PC-9 (cell line): ENCODE measurements around the gene GPC5. TPM values are rescaled to one million over a fixed set of nuclear protein-coding genes. Genes with fewer than 3 reads are reported as not detected.

ENCODE experiments used
- BruUV-seq: library from RNA; stranded (reverse); fragments of 400-500 nt; replicated peaks from 2 replicates; lab custom pipeline; 2021; lab: Mats Ljungman, UMichigan
- CTCF ChIA-PET: fragments of 300-600 bp; sonication (Branson Sonifier 250); formaldehyde crosslinking; loops from one replicate; lab custom pipeline; 2022; ENCODE audit warnings: antibody characterized with exemption; lab: Charles Lee
- POLR2A ChIA-PET: fragments of 300-600 bp; sonication (Branson Sonifier 250); formaldehyde crosslinking; loops from one replicate; lab custom pipeline; 2022; ENCODE audit warnings: antibody characterized with exemption; ENCODE audit not compliant: unreplicated experiment; lab: Charles Lee
- DNase-seq, 2 experiments: peaks; one replicate each; pipeline versions ENCODE4 v3.0.0 to v3.0.0-alpha.2; 2015 to 2022; ENCODE audit warnings: mixed read lengths in 1 of 2
- H2AFZ ChIP-seq: fragments of 200-600 bp; sonication (generic); 2 replicates; pipeline ENCODE4 v1.8.1; 2017; ENCODE audit warnings: antibody characterized with exemption
- H3F3A ChIP-seq: fragments of 200-600 bp; sonication (generic); 2 replicates; pipeline ENCODE4 v1.8.1; 2017; ENCODE audit warnings: antibody characterized with exemption, mild to moderate bottlenecking, low read depth; ENCODE audit not compliant: insufficient read depth
- H3K27ac ChIP-seq: fragments of 200-600 bp; sonication (generic); 2 replicates; pipeline ENCODE4 v1.6.1; 2016; ENCODE audit warnings: mixed run types
- H3K27me3 ChIP-seq: fragments of 200-600 bp; sonication (generic); 2 replicates; pipeline ENCODE4 v1.6.1; 2016; ENCODE audit warnings: low read depth, mixed run types; ENCODE audit not compliant: insufficient read depth
- H3K36me3 ChIP-seq: fragments of 200-600 bp; sonication (generic); 2 replicates; pipeline ENCODE4 v1.6.1; 2016; ENCODE audit warnings: low read depth, mixed run types
- H3K4me1 ChIP-seq: fragments of 200-600 bp; sonication (generic); replicated peaks from 2 replicates; pipeline ENCODE4 v1.6.1; 2016; ENCODE audit warnings: mixed run types; ENCODE audit not compliant: insufficient read depth
- H3K4me2 ChIP-seq: fragments of 200-600 bp; sonication (generic); 2 replicates; pipeline ENCODE4 v1.6.1; 2017; ENCODE audit warnings: mixed run types
- H3K4me3 ChIP-seq: fragments of 200-600 bp; sonication (generic); 2 replicates; pipeline ENCODE4 v1.6.1; 2016; ENCODE audit warnings: mixed run types
- H3K79me2 ChIP-seq: fragments of 200-600 bp; sonication (generic); 2 replicates; pipeline ENCODE4 v1.6.1; 2017; ENCODE audit warnings: low read depth, mixed run types
- H3K9me2 ChIP-seq: fragments of 200-600 bp; sonication (generic); 2 replicates; pipeline ENCODE4 v1.8.1; 2017; ENCODE audit warnings: mild to moderate bottlenecking; ENCODE audit not compliant: insufficient read depth
- H3K9me3 ChIP-seq: fragments of 200-600 bp; sonication (generic); 2 replicates; pipeline ENCODE4 v1.8.1; 2016; ENCODE audit warnings: low read depth; ENCODE audit not compliant: insufficient read depth
- H4K20me1 ChIP-seq: fragments of 200-600 bp; sonication (generic); 2 replicates; pipeline ENCODE4 v1.8.1; 2017; ENCODE audit not compliant: insufficient read depth
- CTCF ChIP-seq: fragments of 200-600 bp; sonication (generic); conservative IDR thresholded peaks from 2 replicates; pipeline ENCODE4 v1.6.1; 2017; ENCODE audit warnings: mixed run types, antibody characterized with exemption, mild to moderate bottlenecking, moderate library complexity
- EZH2 ChIP-seq: fragments of 200-600 bp; sonication (generic); IDR thresholded peaks from 2 replicates; pipeline ENCODE4 v1.8.0; 2017; ENCODE audit warnings: antibody characterized with exemption, low read depth
- intact Hi-C: fragments of 100-400 bp; cut with micrococcal nuclease; formaldehyde crosslinking; loops from one replicate; pipeline ENCODE4 v1.10.0; 2022; ENCODE audit not compliant: unreplicated experiment
- total RNA-seq: library from RNA; stranded (reverse); gene quantifications from 2 replicates; pipeline ENCODE4 v1.2.3, GENCODE V29; 2021

GPC5 gene
- total RNA-seq, 1 experiment from 2014 or later: not detected

- TF ChIP-seq EZH2 (no peak), CTCF (no peak)
- Histone ChIP-seq H3K79me2 (no peaks in the 10 kb centered on the region), H3K9me3 (no peaks in the 10 kb centered on the region), H3K9me2 (no peaks in the 10 kb centered on the region; the same call in 1 of the 2 replicates), H3K4me1 (no peaks in the 10 kb centered on the region), H3K27ac (no peak overlapping the region), H3F3A (no peaks in the 10 kb centered on the region), H2AFZ (no peak overlapping the region), H4K20me1 (no peaks in the 10 kb centered on the region), H3K27me3 (no peaks in the 10 kb centered on the region), H3K4me2 (no peak overlapping the region), H3K4me3 (no peak overlapping the region), H3K36me3 (no peaks in the 10 kb centered on the region)
- ChIA-PET POLR2A (no interaction called here), CTCF (no interaction called here)
- DNase-seq: no peak
- intact Hi-C loops: no loop called here
- BruUV-seq: no TSS peak
Measured at GRCh38 chr13:92436924-92437323, 1038.5 kb downstream of the GPC5 start.

GRCh38 chr13:92444244-92444643 lies 1045.8 kb downstream of the GPC5 start:
- H4K20me1 ChIP-seq: no peaks in the 10 kb centered on the region
- H3K79me2 ChIP-seq: no peaks in the 10 kb centered on the region
- no peak overlapping the region for H3K4me2 ChIP-seq
- BruUV-seq: no TSS peak
- H3K36me3 ChIP-seq: no peaks in the 10 kb centered on the region
- H3F3A ChIP-seq: no peaks in the 10 kb centered on the region
- CTCF ChIA-PET: no interaction called here
- no peak overlapping the region for H2AFZ ChIP-seq
- intact Hi-C loops: no loop called here
- POLR2A ChIA-PET: no interaction called here
- no peaks in the 10 kb centered on the region for H3K9me3 ChIP-seq
- H3K4me3 ChIP-seq: no peak overlapping the region
- H3K4me1 ChIP-seq: no peaks in the 10 kb centered on the region
- no peaks in the 10 kb centered on the region for H3K27me3 ChIP-seq
- DNase-seq: no peak
- no peak for TF ChIP-seq CTCF
- H3K27ac ChIP-seq: no peak overlapping the region
- H3K9me2 ChIP-seq: no peaks in the 10 kb centered on the region

- ChIA-PET POLR2A (no interaction called here), CTCF (no interaction called here)
- H3K36me3 ChIP-seq: no peaks in the 10 kb centered on the region
- H3K4me2 ChIP-seq: no peak overlapping the region
- no peak overlapping the region for H3K27ac ChIP-seq
- H3K9me3 ChIP-seq: no peaks in the 10 kb centered on the region
- H3K79me2 ChIP-seq: no peaks in the 10 kb centered on the region
- H4K20me1 ChIP-seq: no peaks in the 10 kb centered on the region
- no peaks in the 10 kb centered on the region for H3K4me1 ChIP-seq
- no TSS peak for BruUV-seq
- no peak for DNase-seq
- H3K4me3 ChIP-seq: no peak overlapping the region
- no peaks in the 10 kb centered on the region for H3K27me3 ChIP-seq
- no peaks in the 10 kb centered on the region for H3F3A ChIP-seq
- intact Hi-C loops: no loop called here
- TF ChIP-seq EZH2: no peak
- no peak for TF ChIP-seq CTCF
- no peak overlapping the region for H2AFZ ChIP-seq
- H3K9me2 ChIP-seq: no peaks in the 10 kb centered on the region
Measured at GRCh38 chr13:92451060-92451459, 1052.6 kb downstream of the GPC5 start.
